Measurements from ENCODE around the gene GLRX2.
A peak's percentile ranks its signal among the peaks of the same experiment; 100 is the strongest.

The GLRX2 gene

DNA sequence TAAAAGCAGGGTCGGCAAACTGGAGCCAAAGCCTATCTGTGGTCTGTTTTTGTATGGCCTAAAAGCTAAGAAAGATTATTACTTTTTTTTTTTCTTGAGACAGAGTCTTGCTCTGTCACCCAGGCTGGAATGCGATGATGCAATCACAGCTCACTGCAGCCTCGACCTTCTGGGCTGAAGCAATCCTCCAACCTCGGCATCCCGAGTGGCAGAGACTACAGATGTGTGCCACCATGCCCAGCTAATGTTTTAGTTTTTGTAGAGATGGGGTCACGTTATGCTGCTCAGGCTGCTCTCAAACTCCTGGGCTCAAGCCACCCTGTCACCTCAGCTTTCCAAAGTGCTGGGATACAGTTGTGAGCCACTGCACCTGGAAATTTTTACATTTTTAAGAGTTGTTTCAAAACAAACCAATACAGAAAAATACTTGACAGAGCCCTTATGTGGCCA is 6.5 kb upstream of the GLRX2 start:
- H3K4me3 ChIP-seq (ENCODE audit: low read depth, low read length): no peak overlapping the region
- DNase-seq (ENCODE audit: low read depth): no peak
- TF ChIP-seq, protein P1, sequence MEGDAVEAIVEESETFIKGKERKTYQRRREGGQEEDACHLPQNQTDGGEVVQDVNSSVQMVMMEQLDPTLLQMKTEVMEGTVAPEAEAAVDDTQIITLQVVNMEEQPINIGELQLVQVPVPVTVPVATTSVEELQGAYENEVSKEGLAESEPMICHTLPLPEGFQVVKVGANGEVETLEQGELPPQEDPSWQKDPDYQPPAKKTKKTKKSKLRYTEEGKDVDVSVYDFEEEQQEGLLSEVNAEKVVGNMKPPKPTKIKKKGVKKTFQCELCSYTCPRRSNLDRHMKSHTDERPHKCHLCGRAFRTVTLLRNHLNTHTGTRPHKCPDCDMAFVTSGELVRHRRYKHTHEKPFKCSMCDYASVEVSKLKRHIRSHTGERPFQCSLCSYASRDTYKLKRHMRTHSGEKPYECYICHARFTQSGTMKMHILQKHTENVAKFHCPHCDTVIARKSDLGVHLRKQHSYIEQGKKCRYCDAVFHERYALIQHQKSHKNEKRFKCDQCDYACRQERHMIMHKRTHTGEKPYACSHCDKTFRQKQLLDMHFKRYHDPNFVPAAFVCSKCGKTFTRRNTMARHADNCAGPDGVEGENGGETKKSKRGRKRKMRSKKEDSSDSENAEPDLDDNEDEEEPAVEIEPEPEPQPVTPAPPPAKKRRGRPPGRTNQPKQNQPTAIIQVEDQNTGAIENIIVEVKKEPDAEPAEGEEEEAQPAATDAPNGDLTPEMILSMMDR (IDR thresholded peaks at IDR 0.05; ENCODE audit: control insufficient read depth, extremely low read depth, insufficient read depth): no peak

GRCh38 chr1:193110864-193111263 is 5.7 kb upstream of the GLRX2 start:
- TF ChIP-seq, protein P1 (IDR thresholded peaks at IDR 0.05; ENCODE audit: control insufficient read depth, extremely low read depth, insufficient read depth): no peak
- H3K4me3 ChIP-seq (ENCODE audit: low read depth, low read length): no peak overlapping the region

GRCh38 chr1:193110246-193110645 is 5.0 kb upstream of the GLRX2 start:
- no peak for DNase-seq (ENCODE audit: low read depth)
- TF ChIP-seq, protein P1 (IDR thresholded peaks at IDR 0.05; ENCODE audit: control insufficient read depth, extremely low read depth, insufficient read depth): no peak
- H3K4me3 ChIP-seq (ENCODE audit: low read depth, low read length): no peak overlapping the region

More at GRCh38 chr1:193110864-193111263, 5.7 kb upstream of the GLRX2 start:
- DNase-seq (ENCODE audit: low read depth): no peak

DNA sequence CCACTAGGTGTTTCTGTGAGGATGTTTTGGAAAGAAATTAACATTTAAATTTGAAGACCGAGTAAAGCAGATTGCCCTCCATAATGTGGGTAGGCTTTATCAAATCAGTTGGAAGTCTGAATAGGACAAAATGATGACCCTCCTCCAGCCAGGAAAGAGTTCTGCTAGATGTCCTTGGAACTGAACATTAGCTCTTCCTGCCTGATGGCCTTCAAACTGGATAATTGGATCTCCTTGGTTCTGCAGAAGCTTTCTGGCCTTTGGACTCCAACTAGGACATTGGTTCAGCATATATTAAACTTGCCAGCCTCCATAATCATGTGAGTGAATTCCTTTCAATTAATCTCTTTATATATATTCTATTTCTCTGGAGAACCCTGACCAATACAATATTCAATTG is 4.4 kb upstream of the GLRX2 start:
- TF ChIP-seq, protein P1 (IDR thresholded peaks at IDR 0.05; ENCODE audit: control insufficient read depth, extremely low read depth, insufficient read depth): no peak
- no peak for DNase-seq (ENCODE audit: low read depth)
- H3K4me3 ChIP-seq (ENCODE audit: low read depth, low read length): no peak overlapping the region

GRCh38 chr1:193108471-193108870 is 3.3 kb upstream of the GLRX2 start:
- TF ChIP-seq, protein P1 (IDR thresholded peaks at IDR 0.05; ENCODE audit: control insufficient read depth, extremely low read depth, insufficient read depth): no peak
- peak; percentile 92 for DNase-seq (ENCODE audit: low read depth)
- H3K4me3 ChIP-seq (ENCODE audit: low read depth, low read length): no peak overlapping the region

GRCh38 chr1:193105821-193106177 is 585 bp upstream of the GLRX2 start:
- H3K4me3 ChIP-seq (ENCODE audit: low read depth, low read length): peak overlapping the region; percentile 69
- DNase-seq (ENCODE audit: low read depth): no peak
- TF ChIP-seq, protein P1 (IDR thresholded peaks at IDR 0.05; ENCODE audit: control insufficient read depth, extremely low read depth, insufficient read depth): no peak

DNA sequence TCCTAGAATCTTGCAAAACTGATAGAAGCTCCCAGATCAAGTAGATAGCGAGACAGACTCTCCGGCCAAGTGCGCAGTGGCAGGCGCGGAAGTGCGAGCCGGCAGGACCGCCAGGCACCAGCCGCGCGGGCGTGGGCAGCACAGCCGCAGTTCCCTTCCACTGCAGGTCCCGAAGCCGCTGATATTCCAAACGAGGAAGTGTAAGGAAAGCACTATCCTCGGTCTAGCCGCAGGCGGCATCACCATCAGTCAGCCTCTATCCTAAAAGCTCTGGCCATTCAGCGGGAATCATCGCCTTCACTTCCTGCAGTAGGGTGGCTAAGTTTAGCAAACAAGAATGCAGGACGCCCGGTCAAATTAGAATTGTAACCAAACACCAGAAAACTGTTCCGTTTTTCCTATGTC is 710 bp downstream of the GLRX2 start:
- DNase-seq (ENCODE audit: low read depth): no peak
- TF ChIP-seq, protein P1 (IDR thresholded peaks at IDR 0.05; ENCODE audit: control insufficient read depth, extremely low read depth, insufficient read depth): peak; percentile 12; the same call in 1 of the 2 replicates

More for the DNA sequence above, 710 bp downstream of the GLRX2 start:
- H3K4me3 ChIP-seq (ENCODE audit: low read depth, low read length): peak overlapping the region; percentile 69

All from LNCaP clone FGC (cell line).